GM19324 (cell line): Measurements from ENCODE around the gene PSMB5.
A peak's percentile ranks its signal among the peaks of the same experiment; 100 is the strongest.

Experiments
- ATAC-seq: cut with Tn5 transposase; IDR thresholded peaks from one replicate; pipeline ENCODE4 v1.9.1; 2021; ENCODE audit warnings: mild to moderate bottlenecking, moderate library complexity; ENCODE audit not compliant: unreplicated experiment, low FRiP score

Gene PSMB5

DNA sequence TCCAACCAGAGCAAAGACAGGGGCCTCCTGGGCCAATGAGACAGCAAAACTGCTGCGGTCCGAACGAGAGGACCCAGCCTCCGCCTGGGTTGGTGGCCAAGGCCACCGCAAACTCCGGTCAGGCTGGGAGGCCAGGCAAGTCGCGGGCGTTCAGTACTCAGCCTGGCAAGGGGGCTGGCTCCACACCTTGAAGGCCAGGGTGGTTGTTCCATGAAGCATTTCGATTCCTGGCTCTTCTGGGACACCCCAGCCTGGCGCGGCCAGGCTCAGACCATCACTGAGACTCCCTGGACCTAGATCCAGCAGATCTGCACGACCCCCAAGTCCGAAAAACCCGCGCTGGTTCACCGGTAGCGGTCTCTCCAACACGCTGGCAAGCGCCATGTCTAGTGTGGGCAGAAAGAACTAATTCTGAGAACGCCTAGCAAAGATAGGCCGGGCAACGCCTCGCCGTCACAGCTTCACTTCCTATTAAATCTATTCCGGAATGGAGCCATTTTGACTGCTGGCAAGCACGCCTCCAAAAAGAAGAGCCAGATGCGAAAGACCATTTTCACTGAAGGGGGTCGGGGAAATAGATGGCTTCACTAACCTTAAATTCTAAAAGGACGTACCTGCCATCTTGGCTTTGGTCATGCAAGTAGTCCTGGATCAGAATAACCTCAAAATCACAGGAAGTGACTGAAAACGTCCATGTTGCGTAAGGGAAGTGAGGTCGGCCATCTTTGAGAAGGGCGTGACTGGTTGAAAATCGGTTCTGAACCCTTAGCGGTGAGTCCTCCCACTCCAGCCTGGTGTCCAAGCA lies at the start of gene PSMB5:
PSMB5 (minus strand) TSS at position 403 of the 805 bp plus-strand sequence; CDS start at position 384, 19 bp downstream.
- ATAC-seq: peak; percentile 92

DNA sequence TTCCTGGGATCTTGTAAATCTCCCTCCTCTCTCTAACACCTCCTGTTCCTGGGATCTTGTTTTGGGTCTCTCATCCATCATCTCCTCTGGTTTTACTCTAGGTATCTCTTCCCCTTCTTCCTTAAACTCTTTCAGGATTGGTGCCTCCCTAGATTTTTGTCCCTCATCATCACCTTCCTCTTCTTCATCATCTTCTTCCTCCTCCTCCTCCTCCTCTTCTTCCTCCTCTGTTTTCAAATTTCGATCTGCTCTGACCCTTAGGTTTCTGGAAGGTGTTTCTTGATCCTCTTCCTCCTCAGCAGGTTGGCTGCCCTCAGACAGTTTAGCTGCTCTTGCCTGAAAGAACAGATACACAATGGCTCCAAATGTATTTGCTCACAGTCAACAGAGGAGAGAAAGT lies 45.8 kb upstream of the PSMB5 start:
- ATAC-seq: no peak

DNA sequence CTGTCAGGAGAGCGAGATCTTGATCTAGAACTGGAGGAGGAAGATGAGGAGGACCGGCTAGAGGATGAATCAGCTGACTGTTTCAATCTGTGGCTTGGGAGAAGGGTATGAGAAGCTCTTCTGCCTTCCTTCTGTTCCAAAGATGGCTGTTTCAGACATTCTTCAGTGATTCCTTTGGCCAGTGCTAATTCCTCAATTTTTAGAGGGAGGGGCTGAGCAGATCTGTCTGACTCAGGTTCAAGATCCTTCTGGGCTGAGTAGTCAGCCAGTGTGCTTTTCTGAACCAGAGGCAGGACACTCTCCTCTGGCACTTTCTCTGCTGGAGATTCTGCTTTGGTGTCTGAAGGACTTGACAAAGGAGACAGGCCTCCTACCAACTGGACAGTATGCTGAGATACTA lies 45.0 kb upstream of the PSMB5 start:
- no peak for ATAC-seq

DNA sequence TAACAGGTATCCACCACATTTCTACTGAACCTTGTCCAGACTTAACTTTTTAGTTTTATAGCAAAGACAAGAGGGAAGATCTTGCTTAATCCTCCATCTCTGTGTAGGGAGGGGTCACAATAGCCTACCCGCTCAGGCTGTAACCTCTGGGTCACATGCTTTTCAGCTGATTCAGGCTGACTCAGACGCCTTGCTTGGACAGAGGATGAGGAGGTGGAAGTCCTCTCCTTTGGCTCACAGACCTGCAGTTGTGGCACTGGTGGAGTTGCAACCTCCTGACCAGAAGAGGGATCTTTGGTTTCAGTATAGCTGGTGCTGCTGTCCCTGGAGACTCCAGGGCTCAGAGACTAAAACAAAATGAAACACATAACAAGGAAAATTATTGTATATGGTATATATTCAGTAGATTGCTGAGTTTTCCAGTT lies 44.0 kb upstream of the PSMB5 start:
- no peak for ATAC-seq

DNA sequence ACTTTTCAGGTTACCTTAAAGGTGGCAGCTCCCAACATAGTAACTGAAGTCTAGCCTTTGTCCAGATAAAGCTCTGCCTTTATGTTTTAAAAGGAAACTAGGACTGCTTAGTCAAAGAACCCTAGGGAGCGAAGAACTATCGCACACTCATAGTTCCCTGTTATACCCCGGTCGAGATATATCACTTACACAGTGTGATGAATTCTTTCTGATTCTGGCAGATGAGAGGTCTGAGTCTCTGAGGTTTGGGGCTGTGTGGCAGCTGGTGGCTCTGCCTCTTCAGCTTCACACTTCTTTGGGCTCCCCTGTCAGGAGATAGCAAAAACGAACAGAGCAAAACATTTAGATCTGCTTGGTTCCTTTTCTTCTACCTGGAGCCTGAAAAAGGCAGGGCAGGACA lies 43.3 kb upstream of the PSMB5 start:
- no peak for ATAC-seq

DNA sequence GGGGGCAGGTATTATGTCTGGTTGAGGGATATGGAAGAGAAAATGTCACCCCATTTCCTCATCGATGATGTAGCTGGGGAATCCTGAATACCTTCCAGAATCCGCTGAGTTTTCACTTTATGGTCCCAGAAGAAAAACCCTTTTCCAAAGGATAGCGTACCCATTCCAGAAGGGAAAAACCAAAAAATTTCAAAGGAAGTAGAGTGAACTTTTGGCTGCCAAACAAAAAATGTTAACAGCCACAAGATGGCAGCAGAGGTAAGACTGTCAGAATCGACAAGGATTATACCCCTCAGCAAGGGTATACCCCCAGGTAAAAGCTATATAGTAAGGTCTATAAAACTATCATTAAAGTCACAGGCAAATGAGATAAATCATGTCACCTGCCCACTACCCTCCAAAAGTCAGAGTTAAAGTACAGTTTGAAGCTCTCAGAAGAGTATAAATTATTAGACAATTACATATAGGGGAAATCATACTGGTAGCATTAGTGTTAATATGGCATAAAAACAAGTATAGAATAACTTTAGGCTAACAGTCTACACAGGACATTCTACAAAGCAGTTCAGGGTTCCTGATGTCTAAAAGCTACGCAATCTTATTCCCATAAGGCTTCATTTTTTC lies 42.2 kb upstream of the PSMB5 start:
- ATAC-seq: no peak

DNA sequence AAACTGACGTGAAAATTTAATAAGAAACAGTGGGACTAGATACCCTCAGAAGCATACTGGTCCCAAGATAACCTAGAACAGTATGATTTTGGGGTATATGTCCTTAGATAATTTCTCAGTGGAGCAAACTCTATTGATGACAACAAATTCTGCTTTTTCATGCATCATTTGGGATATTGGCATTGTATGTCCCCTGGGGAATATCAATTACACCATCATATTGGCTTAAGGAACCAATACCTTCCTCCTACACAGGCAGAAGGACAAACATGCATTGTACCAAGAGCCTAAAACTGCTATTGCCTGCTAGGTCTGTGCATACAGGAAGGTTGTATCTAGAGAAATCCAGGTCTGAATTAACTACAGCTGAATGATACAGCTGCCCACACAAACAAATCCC lies 40.2 kb upstream of the PSMB5 start:
- ATAC-seq: no peak

DNA sequence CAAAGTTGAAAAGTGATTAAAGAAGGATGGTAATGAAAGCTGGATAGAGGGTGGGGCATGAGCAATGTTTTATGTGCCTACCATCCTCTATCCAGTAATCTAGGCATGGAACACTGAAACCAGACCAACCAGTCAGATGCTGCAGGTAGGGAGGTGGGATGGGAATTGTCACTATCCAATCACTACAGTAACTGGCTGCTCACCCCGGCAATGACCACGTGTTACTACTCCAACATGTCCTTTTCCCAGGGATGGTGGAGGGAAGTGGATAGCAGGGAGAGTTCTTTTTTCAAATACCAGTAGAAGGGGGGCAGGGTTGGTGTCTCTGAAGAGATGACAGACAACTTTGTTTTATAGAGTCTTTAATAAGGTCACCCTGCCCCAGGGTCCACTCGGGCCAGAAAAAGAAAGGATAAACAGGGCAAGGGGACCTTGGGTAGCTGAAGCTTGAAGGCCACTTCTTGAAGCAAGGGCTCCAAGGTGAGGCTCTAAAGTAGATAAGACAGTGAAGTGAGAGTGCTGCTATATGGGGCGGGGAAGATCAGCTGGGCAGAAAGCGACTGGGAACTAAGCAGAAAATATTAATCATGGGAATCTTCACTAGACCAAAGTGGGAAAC lies 37.3 kb upstream of the PSMB5 start:
- ATAC-seq: no peak

DNA sequence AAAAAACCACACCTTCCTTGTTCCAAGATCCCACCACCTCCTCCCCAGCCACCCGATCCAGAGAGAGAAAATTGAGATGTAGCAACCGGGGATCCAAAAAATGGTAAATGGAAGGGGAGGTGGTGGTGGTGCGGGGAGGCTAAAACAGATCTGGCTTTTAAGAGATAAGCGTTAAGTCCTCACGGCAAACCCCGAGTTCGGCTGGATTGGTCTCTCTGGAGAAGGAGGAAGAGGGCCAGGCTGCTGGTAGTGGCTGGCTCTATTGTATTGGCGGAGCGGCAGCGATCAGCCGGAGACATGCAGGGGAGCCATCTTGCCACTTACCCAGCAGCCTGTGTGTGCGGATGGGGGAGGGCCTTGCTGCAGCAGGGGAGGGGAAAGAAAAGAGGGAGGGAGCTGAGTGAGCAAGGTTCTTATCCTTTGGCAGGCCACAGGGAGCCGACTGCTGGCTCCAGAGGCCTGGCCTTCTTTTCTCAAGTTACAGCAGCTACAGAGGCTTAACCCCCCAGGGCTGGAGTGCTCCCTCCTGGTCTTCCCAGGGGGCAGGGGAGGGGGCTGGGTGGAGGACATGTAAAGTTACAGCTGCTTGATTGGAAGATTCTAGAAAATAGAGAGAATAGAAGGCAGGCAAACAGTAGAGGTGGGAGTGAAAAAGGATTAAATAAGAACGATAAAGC lies 36.7 kb upstream of the PSMB5 start:
- peak; percentile 73 for ATAC-seq

DNA sequence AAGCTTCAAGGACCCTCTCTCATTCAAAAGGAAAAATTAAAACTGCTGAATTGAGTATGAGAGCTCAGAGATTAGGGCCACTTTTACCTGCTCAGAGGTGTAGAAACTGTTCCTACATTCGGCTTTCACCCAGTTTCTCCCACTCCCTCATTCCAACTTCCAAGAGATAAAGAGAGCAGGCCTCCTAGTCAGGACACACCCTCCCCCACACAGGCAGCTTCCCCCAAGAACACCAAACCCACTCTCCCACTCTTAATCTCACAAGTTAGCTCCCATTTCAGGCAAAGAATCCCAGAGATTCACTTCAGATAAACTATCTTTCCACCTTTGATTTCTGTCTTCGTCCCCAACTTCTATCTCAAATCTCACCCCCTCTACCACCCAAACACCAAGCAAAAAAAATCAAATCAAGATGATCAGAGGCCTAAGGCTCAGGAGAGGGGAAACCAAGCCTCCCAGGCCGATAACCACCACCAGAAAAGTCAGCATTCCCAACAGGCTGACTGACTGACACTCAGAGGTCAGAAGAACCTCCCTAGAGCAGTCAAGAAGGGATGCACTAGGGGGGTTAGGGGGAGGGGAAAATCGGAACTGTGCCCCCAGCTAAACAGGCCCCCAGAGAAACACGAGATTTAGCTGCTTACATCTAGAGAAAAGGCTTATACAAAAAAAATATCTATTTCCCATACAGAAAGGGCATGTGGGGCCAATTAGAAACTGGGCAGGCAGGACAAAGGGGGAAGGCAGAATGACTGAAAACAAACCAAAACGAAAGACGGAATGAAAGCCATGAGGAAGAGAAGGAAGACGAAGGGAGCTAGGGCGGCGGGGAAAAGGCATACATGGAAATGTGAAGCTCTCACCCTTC lies 35.8 kb upstream of the PSMB5 start:
- ATAC-seq: no peak

DNA sequence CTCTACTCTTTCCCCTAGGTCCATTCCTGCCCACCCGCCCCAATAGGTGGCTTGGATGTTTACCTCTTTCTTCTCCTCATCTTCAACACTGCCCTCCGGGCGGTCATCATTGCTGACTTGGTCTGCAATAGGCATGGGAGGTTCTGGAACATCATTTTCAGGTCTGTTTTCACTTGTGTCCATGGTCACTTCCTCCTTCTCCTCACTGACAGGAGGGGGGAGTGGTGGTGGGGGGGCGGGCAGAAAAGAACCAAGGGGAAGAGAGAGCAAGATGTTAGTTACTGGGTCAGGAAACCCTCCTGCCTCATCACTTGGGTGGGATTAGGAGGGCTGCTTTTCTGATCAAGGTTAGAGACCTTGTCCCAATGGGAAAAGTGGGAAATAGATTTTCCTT lies 34.7 kb upstream of the PSMB5 start:
- ATAC-seq: no peak

DNA sequence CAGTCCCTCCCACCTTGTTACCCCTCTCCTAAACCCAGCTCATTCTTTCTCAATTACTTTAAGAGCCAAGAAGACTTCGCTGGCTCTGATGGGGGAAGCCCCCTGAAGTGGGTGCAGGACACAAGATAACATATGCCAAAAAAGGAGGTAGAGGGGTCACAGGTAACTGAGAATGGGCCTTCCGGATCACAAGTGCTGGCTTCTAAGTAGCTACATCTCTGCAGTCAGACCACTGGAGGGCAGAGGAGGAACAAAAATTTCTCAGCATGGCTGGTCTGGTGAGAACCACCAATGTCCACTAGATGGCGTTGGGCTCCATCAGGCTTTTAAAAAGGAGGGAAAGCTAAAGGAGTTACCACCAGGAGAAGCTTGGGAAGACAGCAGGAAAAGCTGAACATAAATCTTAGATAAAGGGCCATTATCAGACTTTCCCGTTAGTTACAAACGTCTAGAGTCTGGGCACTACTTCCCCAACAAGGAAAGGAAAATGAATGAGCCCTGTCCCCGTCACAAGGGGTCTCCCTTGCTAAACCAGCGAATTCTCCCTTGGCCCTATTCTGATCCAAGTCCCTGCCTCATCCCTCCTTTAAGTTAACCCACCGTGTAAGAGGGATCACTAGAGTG lies 34.2 kb upstream of the PSMB5 start:
- peak; percentile 50 for ATAC-seq

DNA sequence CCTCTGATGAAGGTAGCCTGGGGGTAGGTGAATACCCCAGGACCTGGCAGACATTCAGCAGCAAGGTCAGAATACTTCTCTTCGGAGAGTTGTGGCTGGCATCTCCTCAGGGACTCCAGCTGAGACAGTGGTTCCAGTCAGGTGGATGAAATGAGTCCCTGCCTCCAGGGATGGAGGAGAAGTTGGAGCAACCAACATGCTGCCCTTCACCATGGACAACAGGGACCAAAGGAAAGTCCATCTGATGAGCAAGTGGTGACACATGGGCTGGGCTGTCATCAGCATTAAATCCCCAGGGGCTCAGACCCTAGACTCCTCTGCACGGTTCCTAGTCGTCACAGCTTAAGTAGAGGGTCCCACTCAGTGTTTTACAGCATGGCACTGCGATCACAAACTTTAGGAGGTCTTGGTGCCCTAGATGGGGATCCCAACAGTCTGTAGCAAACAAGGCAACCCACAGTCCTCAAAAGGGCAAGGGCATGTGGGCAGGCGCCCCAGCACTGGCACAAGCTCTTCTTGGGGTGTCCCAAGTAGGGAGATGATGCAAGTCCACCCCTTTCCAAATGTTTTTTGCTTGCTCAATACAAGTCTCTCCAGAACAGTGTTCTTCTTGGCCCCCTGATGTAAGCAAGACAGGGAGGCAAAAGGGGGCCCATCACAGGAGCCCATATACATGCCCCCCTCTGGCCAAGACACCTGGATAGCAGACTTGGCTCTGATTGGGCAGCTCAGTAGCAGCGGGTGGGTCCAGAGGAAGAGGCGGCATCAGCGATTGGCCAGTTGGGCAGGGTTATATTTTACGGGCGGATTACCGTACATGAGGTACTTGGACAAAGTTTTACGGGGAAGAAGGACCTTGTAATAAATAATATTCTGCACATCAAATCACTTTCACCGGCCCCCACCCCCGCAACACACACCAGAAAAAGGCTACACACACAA lies 33.4 kb upstream of the PSMB5 start:
- ATAC-seq: no peak

DNA sequence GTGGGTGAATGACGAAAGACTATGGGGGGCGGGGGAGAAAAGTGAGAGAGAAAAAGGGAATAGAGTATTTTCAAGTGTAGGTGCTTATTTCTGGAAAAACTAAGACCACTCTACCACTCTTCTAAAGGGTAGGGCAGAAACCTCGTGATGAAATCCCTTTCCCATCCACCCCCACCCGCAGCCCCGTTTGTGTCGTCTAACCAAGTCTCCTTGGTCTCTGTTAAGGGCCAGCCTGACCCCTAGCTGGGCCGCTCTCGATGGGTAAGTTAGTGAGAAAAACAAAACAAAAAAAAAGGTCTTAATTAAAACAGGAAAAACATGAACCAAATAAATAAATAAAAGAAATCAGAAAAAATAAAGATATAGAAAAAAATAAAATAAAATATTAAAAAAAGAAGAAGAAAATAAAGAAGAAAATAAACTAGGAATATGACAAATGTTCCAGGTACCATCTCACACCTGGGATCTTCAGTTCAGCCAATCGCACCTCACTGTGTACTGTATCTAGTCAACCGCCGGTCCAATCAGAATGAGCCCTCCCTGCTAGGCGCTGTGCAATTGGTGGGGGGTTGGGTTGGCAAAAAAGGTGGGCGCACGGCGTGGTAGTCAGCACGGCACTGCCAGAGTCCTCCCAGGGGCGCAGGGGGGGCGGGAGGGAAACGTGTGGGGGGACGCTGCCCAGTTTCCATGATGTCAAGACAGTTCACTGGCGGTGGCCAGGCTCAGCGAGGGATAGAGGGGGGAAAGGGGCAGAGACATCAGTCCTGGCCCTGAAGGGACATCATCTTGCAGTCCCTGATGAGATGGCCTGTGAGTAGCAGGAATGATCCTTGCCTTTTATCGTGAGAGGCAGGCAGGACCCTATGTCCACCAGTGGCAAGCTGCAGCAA lies 32.4 kb upstream of the PSMB5 start:
- no peak for ATAC-seq

DNA sequence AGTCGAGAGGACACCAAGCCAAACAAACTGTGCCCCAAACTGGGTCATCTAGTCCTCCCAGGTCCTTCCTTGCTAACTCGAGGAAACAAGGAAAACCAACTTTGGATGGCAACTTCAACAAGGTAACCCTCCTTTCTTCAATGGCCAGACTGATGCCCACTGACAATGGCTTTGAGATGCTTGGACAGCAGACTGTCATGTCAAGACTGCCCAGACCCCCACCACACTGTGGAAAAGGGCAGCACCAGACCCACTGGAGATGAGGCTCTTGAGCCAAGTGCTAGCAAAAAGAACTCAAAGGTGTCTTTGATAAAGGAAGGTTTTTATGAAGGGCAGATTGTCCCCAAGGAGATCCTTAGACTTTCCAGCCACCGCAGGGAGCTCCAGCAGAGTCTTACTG lies 31.7 kb upstream of the PSMB5 start:
- no peak for ATAC-seq

DNA sequence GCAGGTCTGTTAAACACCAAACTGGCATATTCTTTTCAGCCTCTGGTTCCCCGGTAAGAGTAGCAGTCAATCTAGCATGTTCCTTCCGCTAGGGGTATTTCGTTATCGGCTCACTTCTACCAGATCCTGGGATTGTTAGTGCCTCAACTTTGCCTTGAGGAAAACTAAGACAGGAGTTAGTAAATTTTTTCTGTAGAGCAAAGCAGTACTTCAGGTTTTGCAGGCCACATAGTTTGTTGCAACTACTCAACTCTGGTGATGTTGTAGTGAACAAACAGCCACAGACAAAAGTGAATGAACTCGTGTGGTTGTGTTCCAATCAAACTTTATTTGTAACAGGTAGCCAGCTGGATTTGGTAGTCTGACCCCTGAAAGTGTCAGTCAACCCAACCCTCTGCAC lies 28.9 kb upstream of the PSMB5 start:
- no peak for ATAC-seq

DNA sequence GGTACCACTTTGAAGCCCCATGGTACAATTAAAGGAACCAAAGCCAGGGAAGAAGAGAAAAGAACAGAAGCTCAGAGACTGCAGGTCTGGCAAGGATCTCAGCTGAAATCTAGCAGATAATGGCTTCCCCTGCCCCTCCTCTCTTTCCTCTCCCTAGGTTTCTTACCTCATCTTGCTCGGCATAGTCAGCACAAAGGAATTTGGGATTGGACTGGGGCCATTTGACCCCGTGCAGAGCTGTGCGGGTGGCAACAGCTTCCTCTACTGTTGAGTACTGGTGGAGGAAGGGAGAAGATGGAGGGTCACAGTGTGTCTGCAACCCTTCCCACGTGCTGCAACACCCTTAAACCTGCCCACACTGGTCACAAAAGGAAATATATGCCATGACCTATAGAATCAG lies 27.3 kb upstream of the PSMB5 start:
- no peak for ATAC-seq
